ENCODE data around the gene SLC25A18.
"Not testable (repeated sequence)": the region's sequence is repeated elsewhere in the genome, so short reads cannot be mapped to it uniquely, and the experiment has no call there.

Gene SLC25A18

GRCh38 chr22:17562906-17563870 lies at the start of gene SLC25A18:
TSS of gene SLC25A18 (plus strand) at chr22:17563498. CDS start at chr22:17579945, 16,447 bp downstream.
- no peak for DNase-seq (ENCODE audit: low read depth, low spot score)

GRCh38 chr22:17513612-17514011 lies 49.7 kb upstream of the SLC25A18 start:
- DNase-seq (ENCODE audit: low read depth, low spot score): no peak

GRCh38 chr22:17514084-17514483 lies 49.2 kb upstream of the SLC25A18 start:
- no peak for DNase-seq (ENCODE audit: low read depth, low spot score)

- DNase-seq (ENCODE audit: low read depth, low spot score): no peak
Observed at GRCh38 chr22:17518406-17518805, 44.9 kb upstream of the SLC25A18 start.

- not testable (repeated sequence) for DNase-seq (ENCODE audit: low read depth, low spot score)
Observed at GRCh38 chr22:17521971-17522370, 41.3 kb upstream of the SLC25A18 start.

- DNase-seq (ENCODE audit: low read depth, low spot score): no peak
Observed at GRCh38 chr22:17523925-17524324, 39.4 kb upstream of the SLC25A18 start.

- DNase-seq (ENCODE audit: low read depth, low spot score): no peak
Observed at GRCh38 chr22:17536269-17536668, 27.0 kb upstream of the SLC25A18 start.

- DNase-seq (ENCODE audit: low read depth, low spot score): no peak
Observed at GRCh38 chr22:17537155-17537554, 26.1 kb upstream of the SLC25A18 start.

GRCh38 chr22:17540481-17540880 lies 22.8 kb upstream of the SLC25A18 start:
- DNase-seq (ENCODE audit: low read depth, low spot score): no peak

GRCh38 chr22:17541476-17541875 lies 21.8 kb upstream of the SLC25A18 start:
- no peak for DNase-seq (ENCODE audit: low read depth, low spot score)

- no peak for DNase-seq (ENCODE audit: low read depth, low spot score)
Observed at GRCh38 chr22:17542452-17542851, 20.8 kb upstream of the SLC25A18 start.

- DNase-seq (ENCODE audit: low read depth, low spot score): no peak
Observed at GRCh38 chr22:17548010-17548755, 15.1 kb upstream of the SLC25A18 start.

GRCh38 chr22:17548756-17549035 lies 14.6 kb upstream of the SLC25A18 start:
- no peak for DNase-seq (ENCODE audit: low read depth, low spot score)

GRCh38 chr22:17549183-17549582 lies 14.1 kb upstream of the SLC25A18 start:
- no peak for DNase-seq (ENCODE audit: low read depth, low spot score)

- DNase-seq (ENCODE audit: low read depth, low spot score): no peak
Observed at GRCh38 chr22:17549655-17550054, 13.6 kb upstream of the SLC25A18 start.

- DNase-seq (ENCODE audit: low read depth, low spot score): no peak
Observed at GRCh38 chr22:17552737-17553136, 10.6 kb upstream of the SLC25A18 start.

- no peak for DNase-seq (ENCODE audit: low read depth, low spot score)
Observed at GRCh38 chr22:17554814-17555213, 8.5 kb upstream of the SLC25A18 start.

GRCh38 chr22:17559188-17559587 lies 4.1 kb upstream of the SLC25A18 start:
- DNase-seq (ENCODE audit: low read depth, low spot score): no peak

GRCh38 chr22:17563936-17564391 lies 666 bp downstream of the SLC25A18 start:
- no peak for DNase-seq (ENCODE audit: low read depth, low spot score)

- DNase-seq (ENCODE audit: low read depth, low spot score): not testable (repeated sequence)
Observed at GRCh38 chr22:17566016-17566687, 2.9 kb downstream of the SLC25A18 start.

- no peak for DNase-seq (ENCODE audit: low read depth, low spot score)
Observed at GRCh38 chr22:17566776-17567175, 3.5 kb downstream of the SLC25A18 start.

- no peak for DNase-seq (ENCODE audit: low read depth, low spot score)
Observed at GRCh38 chr22:17569971-17570511, 6.7 kb downstream of the SLC25A18 start.
